HG02938 (cell line): ENCODE measurements around the gene LSM14B.
"Not testable (repeated sequence)": the region's sequence is repeated elsewhere in the genome, so short reads cannot be mapped to it uniquely, and the experiment has no call there.

Experiments used
- ATAC-seq: cut with Tn5 transposase; IDR thresholded peaks from one replicate; pipeline ENCODE4 v1.9.1; 2021; ENCODE audit warnings: mild to moderate bottlenecking, moderate library complexity; ENCODE audit not compliant: unreplicated experiment

The LSM14B gene

GRCh38 chr20:62112368-62112767, 9.9 kb upstream of the LSM14B start:
- no peak for ATAC-seq

GRCh38 chr20:62114894-62115293, 7.4 kb upstream of the LSM14B start:
- ATAC-seq: no peak

- ATAC-seq: not testable (repeated sequence)
Observed at GRCh38 chr20:62115800-62116407, 6.4 kb upstream of the LSM14B start.

- ATAC-seq: no peak
Observed at GRCh38 chr20:62116558-62117361, 5.5 kb upstream of the LSM14B start.

- no peak for ATAC-seq
Observed at GRCh38 chr20:62117362-62117646, 5.0 kb upstream of the LSM14B start.

GRCh38 chr20:62117658-62118057, 4.6 kb upstream of the LSM14B start:
- ATAC-seq: no peak

GRCh38 chr20:62118113-62119043, 3.9 kb upstream of the LSM14B start:
- no peak for ATAC-seq

GRCh38 chr20:62119115-62119514, 3.2 kb upstream of the LSM14B start:
- no peak for ATAC-seq

GRCh38 chr20:62119591-62120364, 2.5 kb upstream of the LSM14B start:
- ATAC-seq: no peak

GRCh38 chr20:62120365-62120762, 1.9 kb upstream of the LSM14B start:
- ATAC-seq: no peak

GRCh38 chr20:62120990-62121775, 1.1 kb upstream of the LSM14B start:
- ATAC-seq: peak; percentile 5

- ATAC-seq: peak; percentile 22
Observed at GRCh38 chr20:62122654-62123449, 577 bp downstream of the LSM14B start.

- no peak for ATAC-seq
Observed at GRCh38 chr20:62123450-62124118, 1.3 kb downstream of the LSM14B start.

- ATAC-seq: no peak
Observed at GRCh38 chr20:62126141-62126540, 3.9 kb downstream of the LSM14B start.

GRCh38 chr20:62127799-62128198, 5.5 kb downstream of the LSM14B start:
- no peak for ATAC-seq

GRCh38 chr20:62128502-62128901, 6.2 kb downstream of the LSM14B start:
- ATAC-seq: no peak

- ATAC-seq: no peak
Observed at GRCh38 chr20:62129731-62130531, 7.7 kb downstream of the LSM14B start.
